SK-MEL-5 (cell line): ENCODE measurements around the gene AJAP1. TPM values are rescaled to one million over a fixed set of nuclear protein-coding genes. Genes with fewer than 3 reads are reported as not detected.

Experiments used
- DNase-seq: peaks from one replicate; pipeline ENCODE4 v3.0.0-alpha.2; 2016; ENCODE audit warnings: low read depth, low spot score
- in situ Hi-C: cut with HindIII; loops from 2 replicates; pipeline ENCODE4 v1.10.0; 2016; ENCODE audit warnings: low sequenced_read_pairs, high pct_unique_total_duplicates, low pct_unique_long_range_greater_than_20kb
- total RNA-seq: library from RNA; depleted of rRNA; stranded (reverse); fragments of >200 nt; shearing (Covaris generic); gene quantifications from 2 replicates; pipeline ENCODE4 v1.2.3, GENCODE V29; 2014

Gene AJAP1
- total RNA-seq, 1 experiment from 2014 or later = not detected

GRCh38 chr1:4626560-4627319 is 27.7 kb upstream of the AJAP1 start:
- no peak for DNase-seq
- in situ Hi-C loops = no loop called here

- DNase-seq = no peak
Measured at GRCh38 chr1:4627353-4627752, 27.1 kb upstream of the AJAP1 start.

GRCh38 chr1:4628992-4629391 is 25.4 kb upstream of the AJAP1 start:
- in situ Hi-C loops = no loop called here
- no peak for DNase-seq

More at GRCh38 chr1:4627353-4627752, 27.1 kb upstream of the AJAP1 start:
- in situ Hi-C loops = no loop called here

GRCh38 chr1:4630561-4630960 is 23.8 kb upstream of the AJAP1 start:
- in situ Hi-C loops = no loop called here
- no peak for DNase-seq

GRCh38 chr1:4631321-4631720 is 23.1 kb upstream of the AJAP1 start:
- DNase-seq = no peak
- in situ Hi-C loops = no loop called here

GRCh38 chr1:4633346-4633745 is 21.1 kb upstream of the AJAP1 start:
- in situ Hi-C loops = no loop called here
- DNase-seq = no peak

GRCh38 chr1:4634156-4634792 is 20.1 kb upstream of the AJAP1 start:
- no peak for DNase-seq
- in situ Hi-C loops = no loop called here

GRCh38 chr1:4634793-4635406 is 19.5 kb upstream of the AJAP1 start:
- DNase-seq = no peak
- in situ Hi-C loops = no loop called here

GRCh38 chr1:4636186-4636585 is 18.2 kb upstream of the AJAP1 start:
- no peak for DNase-seq
- in situ Hi-C loops = no loop called here

GRCh38 chr1:4636644-4637380 is 17.6 kb upstream of the AJAP1 start:
- in situ Hi-C loops = no loop called here

GRCh38 chr1:4637616-4638344 is 16.6 kb upstream of the AJAP1 start:
- in situ Hi-C loops = no loop called here

More at GRCh38 chr1:4636644-4637380, 17.6 kb upstream of the AJAP1 start:
- no peak for DNase-seq

GRCh38 chr1:4638345-4638729 is 16.1 kb upstream of the AJAP1 start:
- no peak for DNase-seq
- in situ Hi-C loops = no loop called here

More at GRCh38 chr1:4637616-4638344, 16.6 kb upstream of the AJAP1 start:
- DNase-seq = no peak

- in situ Hi-C loops = no loop called here
- DNase-seq = no peak
Measured at GRCh38 chr1:4640931-4641330, 13.5 kb upstream of the AJAP1 start.

- no peak for DNase-seq
- in situ Hi-C loops = no loop called here
Measured at GRCh38 chr1:4647391-4647790, 7.0 kb upstream of the AJAP1 start.

GRCh38 chr1:4648657-4649056 is 5.8 kb upstream of the AJAP1 start:
- DNase-seq = no peak
- in situ Hi-C loops = no loop called here

- in situ Hi-C loops = no loop called here
- no peak for DNase-seq
Measured at GRCh38 chr1:4650481-4650880, 3.9 kb upstream of the AJAP1 start.

- in situ Hi-C loops = no loop called here
- DNase-seq = no peak
Measured at GRCh38 chr1:4650981-4651380, 3.4 kb upstream of the AJAP1 start.
